ENCODE data around the gene PARD3.

Gene PARD3

DNA sequence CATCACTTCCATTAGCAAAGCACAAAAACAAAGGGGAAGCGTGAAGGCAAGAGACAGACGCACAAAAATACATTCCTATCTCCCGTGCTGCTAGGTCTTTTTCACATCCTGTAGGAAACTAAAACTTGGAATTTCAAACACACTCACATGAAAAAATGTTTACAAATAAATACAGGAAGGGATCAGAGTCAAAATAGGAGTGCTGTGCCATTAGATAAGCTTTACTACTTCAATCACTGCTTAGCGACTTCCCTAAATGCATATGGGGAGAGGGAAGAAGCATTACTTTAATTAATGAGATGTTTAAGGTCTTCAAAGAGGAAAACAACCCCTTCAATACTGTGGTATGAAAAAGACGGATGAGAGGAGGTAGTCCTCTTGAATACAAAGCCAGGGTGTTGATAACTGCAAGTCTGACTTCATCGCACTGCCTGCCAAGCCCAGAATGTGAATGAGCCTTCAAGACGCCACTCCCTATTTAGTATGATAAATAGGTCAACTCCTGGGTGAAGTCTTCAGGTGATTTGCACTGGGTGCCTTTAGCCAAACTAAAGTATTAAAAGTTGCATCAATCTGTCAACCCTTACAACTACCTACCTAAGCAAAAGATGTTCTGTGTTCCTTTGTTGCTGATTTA lies 13.9 kb downstream of the PARD3 start:
- TF ChIP-seq, protein P1, sequence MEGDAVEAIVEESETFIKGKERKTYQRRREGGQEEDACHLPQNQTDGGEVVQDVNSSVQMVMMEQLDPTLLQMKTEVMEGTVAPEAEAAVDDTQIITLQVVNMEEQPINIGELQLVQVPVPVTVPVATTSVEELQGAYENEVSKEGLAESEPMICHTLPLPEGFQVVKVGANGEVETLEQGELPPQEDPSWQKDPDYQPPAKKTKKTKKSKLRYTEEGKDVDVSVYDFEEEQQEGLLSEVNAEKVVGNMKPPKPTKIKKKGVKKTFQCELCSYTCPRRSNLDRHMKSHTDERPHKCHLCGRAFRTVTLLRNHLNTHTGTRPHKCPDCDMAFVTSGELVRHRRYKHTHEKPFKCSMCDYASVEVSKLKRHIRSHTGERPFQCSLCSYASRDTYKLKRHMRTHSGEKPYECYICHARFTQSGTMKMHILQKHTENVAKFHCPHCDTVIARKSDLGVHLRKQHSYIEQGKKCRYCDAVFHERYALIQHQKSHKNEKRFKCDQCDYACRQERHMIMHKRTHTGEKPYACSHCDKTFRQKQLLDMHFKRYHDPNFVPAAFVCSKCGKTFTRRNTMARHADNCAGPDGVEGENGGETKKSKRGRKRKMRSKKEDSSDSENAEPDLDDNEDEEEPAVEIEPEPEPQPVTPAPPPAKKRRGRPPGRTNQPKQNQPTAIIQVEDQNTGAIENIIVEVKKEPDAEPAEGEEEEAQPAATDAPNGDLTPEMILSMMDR (IDR thresholded peaks at IDR 0.05), result no peak

DNA sequence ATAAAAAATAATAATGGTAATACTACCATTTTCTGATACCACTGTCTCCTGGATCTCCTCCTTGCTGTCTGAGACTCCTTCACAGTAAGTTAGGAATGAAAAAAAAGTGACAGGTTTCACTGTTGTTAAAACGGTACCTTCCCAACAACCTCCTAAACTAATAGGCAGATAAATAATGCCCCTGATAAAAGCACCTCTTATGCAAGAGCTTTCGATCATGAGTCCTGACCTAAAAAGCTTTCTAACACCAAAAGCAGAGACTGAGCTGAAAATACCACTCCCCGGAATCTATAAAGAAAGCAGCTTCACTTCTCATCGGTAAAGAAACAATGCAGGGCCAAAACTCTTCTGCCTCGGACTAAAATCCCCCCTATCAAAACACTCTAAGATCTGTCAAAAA lies 14.5 kb downstream of the PARD3 start:
- TF ChIP-seq, protein P1 (IDR thresholded peaks at IDR 0.05), result no peak

DNA sequence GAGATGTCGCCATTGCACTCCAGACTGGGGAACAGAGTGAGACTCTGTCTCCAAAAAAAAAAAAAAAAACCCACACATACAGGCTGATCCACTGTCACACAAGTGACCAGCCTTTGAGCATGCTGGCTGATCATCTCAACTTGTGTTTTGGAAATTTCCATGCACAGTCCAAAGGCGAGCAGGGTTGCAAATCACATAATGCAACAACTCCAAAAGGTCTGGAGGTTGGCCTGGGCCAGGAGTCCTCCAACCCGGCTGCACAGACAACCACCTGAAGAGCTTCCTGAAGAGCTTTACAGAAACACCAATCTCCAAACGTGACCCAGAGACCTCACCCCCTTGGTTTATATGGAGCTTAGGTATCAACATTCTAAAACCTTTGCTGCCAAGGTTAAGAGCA lies 16.4 kb downstream of the PARD3 start:
- TF ChIP-seq, protein P1 (IDR thresholded peaks at IDR 0.05), result no peak

DNA sequence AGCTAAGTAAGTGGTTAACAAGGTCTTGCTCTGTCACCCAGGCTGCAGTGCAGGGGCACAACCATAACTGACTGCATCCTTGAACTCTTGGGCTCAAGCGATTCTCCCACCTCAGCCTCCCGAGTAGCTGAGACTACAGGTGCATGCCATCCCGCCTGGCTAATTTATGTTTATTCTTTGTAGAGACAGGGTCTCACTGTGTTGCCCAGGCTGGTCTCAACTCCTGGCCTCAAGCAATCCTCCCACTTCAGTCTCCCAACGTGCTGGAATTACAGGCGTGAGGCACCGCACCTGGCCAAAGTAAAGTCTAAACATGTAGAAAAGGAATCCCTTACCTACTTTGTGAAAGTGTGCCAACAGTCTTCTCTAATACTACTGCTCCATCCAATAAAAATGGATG lies 17.9 kb downstream of the PARD3 start:
- TF ChIP-seq, protein P1 (IDR thresholded peaks at IDR 0.05), result no peak

DNA sequence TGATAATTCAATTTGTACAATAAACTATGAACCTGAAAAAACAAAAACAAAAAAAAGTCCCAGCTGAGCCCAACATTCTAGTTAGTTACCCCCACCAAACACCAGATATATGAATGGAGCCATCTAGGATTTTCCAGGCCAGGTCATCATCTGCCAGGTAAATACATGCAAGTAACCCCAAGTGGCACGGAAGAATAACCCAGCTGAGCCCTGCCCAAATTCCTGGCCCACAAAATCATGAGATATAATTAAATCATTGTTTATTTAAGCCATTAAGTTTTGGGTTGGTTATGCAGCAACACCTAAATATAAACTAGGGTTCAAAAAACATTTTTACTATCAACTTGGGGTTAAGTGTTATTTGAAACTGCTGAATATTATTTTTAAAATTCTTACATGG lies 19.0 kb downstream of the PARD3 start:
- TF ChIP-seq, protein P1 (IDR thresholded peaks at IDR 0.05), result no peak

DNA sequence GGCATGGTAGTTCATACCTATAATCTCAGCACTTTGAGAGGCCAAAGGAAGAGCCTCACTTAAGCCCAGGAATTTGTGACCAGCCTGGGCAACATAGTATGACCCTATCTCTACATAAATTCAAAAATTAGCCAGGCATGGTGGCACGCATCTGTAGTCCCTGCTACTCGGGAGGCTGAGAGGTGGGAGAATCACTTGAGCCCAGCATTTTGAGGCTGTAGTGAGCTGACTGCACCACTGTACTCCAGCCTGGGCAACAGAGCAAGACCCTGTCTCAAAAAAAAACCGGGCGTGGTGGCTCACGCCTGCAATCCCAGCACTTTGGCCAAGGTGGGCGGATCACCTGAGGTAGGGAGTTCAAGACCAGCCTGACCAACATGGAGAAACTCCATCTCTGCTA lies 19.8 kb downstream of the PARD3 start:
- TF ChIP-seq, protein P1 (IDR thresholded peaks at IDR 0.05), result no peak

DNA sequence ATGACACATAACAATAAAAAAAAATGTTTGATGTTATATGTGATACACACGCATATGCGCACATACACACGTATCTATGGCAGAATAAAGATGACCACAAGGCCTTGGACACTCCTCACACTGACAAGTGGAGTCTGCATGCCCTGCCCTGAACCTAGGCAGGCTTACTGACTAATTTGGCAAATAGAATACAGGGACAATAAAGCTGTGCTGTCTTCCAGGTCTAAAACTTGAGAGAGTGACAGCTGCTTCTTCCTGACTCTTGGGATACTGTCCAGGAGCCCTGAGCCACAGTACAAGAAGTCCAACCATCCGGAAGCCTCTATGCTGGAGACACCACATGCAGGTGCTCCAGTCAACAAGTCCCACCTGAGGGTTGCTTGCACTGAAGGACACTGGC lies 20.3 kb downstream of the PARD3 start:
- TF ChIP-seq, protein P1 (IDR thresholded peaks at IDR 0.05), result no peak

DNA sequence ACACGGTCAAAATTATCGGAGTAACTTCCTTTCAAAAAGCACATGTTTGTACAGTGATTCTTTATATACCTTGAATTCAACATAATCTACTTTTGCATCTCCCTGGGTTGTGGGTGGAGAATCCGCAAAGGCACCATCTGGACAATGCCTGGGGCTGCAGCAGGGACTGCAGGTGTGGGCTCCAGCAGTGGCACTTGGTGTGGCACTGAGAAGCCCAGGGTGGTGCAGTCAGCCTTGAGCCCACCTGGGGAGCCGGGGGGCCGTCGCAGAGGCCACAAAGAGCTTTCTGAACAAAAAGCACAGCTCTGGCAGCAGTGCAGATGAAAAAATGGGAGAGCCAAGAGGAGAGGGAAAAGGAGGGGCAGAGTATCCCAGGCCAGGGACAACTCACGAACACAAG lies 22.2 kb downstream of the PARD3 start:
- TF ChIP-seq, protein P1 (IDR thresholded peaks at IDR 0.05), result no peak

Data from LNCAP (cell line).